Measurements from ENCODE around the gene LAMP5.

Gene LAMP5

GRCh38 chr20:9491324-9491723 lies 23.1 kb upstream of the LAMP5 start:
- no peaks in the 10 kb centered on the region for H3K9me3 ChIP-seq (ENCODE audit: low read length)
- H3K9me2 ChIP-seq (ENCODE audit: low read depth, low read length): no peaks in the 10 kb centered on the region
- H3K27me3 ChIP-seq (ENCODE audit: insufficient read depth, low read length): no peaks in the 10 kb centered on the region
- H2AFZ ChIP-seq (ENCODE audit: low read length): no peak overlapping the region
- TF ChIP-seq CTCF (IDR thresholded peaks at IDR 0.05; ENCODE audit: low read length): no peak
- TF ChIP-seq EZH2 (IDR thresholded peaks at IDR 0.05; ENCODE audit: borderline replicate concordance, low read length): no peak
- no peak overlapping the region for H3K4me3 ChIP-seq (ENCODE audit: low read depth, low read length, poor library complexity, severe bottlenecking)
- H3K9ac ChIP-seq (ENCODE audit: low read length): no peak overlapping the region
- no peaks in the 10 kb centered on the region for H3K4me1 ChIP-seq (ENCODE audit: insufficient read depth, low read length, severe bottlenecking)
- H3K27ac ChIP-seq (ENCODE audit: low read depth, low read length, poor library complexity, severe bottlenecking): no peak overlapping the region
- H3K79me2 ChIP-seq (ENCODE audit: insufficient read depth, low read length): no peaks in the 10 kb centered on the region
- H3K4me2 ChIP-seq (ENCODE audit: low read length): no peak overlapping the region
- H3F3A ChIP-seq (ENCODE audit: insufficient read depth, low read length): no peaks in the 10 kb centered on the region
- H4K20me1 ChIP-seq (ENCODE audit: insufficient read depth, low read length): no peaks in the 10 kb centered on the region
- no peaks in the 10 kb centered on the region for H3K36me3 ChIP-seq (ENCODE audit: insufficient read depth, low read length)

GRCh38 chr20:9492067-9492466 lies 22.3 kb upstream of the LAMP5 start:
- Histone ChIP-seq H3K9me2 (ENCODE audit: low read depth, low read length) (no peaks in the 10 kb centered on the region), H3K27ac (ENCODE audit: low read depth, low read length, poor library complexity, severe bottlenecking) (no peak overlapping the region), H3K79me2 (ENCODE audit: insufficient read depth, low read length) (no peaks in the 10 kb centered on the region), H3K36me3 (ENCODE audit: insufficient read depth, low read length) (no peaks in the 10 kb centered on the region), H3K9ac (ENCODE audit: low read length) (no peak overlapping the region), H3K4me1 (ENCODE audit: insufficient read depth, low read length, severe bottlenecking) (no peaks in the 10 kb centered on the region), H3K27me3 (ENCODE audit: insufficient read depth, low read length) (no peaks in the 10 kb centered on the region), H3K4me2 (ENCODE audit: low read length) (no peak overlapping the region), H3K4me3 (ENCODE audit: low read depth, low read length, poor library complexity, severe bottlenecking) (no peak overlapping the region), H4K20me1 (ENCODE audit: insufficient read depth, low read length) (no peaks in the 10 kb centered on the region), H2AFZ (ENCODE audit: low read length) (no peak overlapping the region), H3F3A (ENCODE audit: insufficient read depth, low read length) (no peaks in the 10 kb centered on the region), H3K9me3 (ENCODE audit: low read length) (no peaks in the 10 kb centered on the region)
- TF ChIP-seq CTCF (IDR thresholded peaks at IDR 0.05; ENCODE audit: low read length) (no peak), EZH2 (IDR thresholded peaks at IDR 0.05; ENCODE audit: borderline replicate concordance, low read length) (no peak)

DNA sequence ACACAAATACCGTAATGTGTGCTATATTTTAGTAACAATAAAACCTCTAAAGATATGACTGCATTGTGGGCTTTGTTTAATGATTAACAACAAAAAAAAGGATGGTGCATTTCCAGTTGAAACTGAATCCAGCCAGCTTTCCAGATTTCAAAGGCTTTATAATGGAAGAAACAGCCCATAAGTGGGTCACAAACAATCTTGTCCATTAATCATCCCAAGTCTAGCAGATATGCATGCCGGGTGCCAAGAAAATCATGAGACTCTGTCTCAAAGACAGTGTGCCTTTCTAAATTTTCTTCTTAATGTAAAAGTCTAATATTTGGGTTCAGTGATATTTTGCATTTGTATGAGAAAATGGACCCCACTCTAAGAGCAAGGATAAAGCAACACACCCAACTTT lies 20.6 kb upstream of the LAMP5 start:
- Histone ChIP-seq H3K27me3 (ENCODE audit: insufficient read depth, low read length) (no peaks in the 10 kb centered on the region), H3K9me3 (ENCODE audit: low read length) (no peaks in the 10 kb centered on the region), H3K4me3 (ENCODE audit: low read depth, low read length, poor library complexity, severe bottlenecking) (no peak overlapping the region), H3K36me3 (ENCODE audit: insufficient read depth, low read length) (no peaks in the 10 kb centered on the region), H3K27ac (ENCODE audit: low read depth, low read length, poor library complexity, severe bottlenecking) (no peak overlapping the region), H3K4me2 (ENCODE audit: low read length) (no peak overlapping the region), H2AFZ (ENCODE audit: low read length) (no peak overlapping the region), H3F3A (ENCODE audit: insufficient read depth, low read length) (no peaks in the 10 kb centered on the region), H3K4me1 (ENCODE audit: insufficient read depth, low read length, severe bottlenecking) (no peaks in the 10 kb centered on the region), H3K9ac (ENCODE audit: low read length) (no peak overlapping the region), H3K9me2 (ENCODE audit: low read depth, low read length) (no peaks in the 10 kb centered on the region), H4K20me1 (ENCODE audit: insufficient read depth, low read length) (no peaks in the 10 kb centered on the region), H3K79me2 (ENCODE audit: insufficient read depth, low read length) (no peaks in the 10 kb centered on the region)
- TF ChIP-seq EZH2 (IDR thresholded peaks at IDR 0.05; ENCODE audit: borderline replicate concordance, low read length): no peak
- TF ChIP-seq CTCF (IDR thresholded peaks at IDR 0.05; ENCODE audit: low read length): no peak

All from OCI-LY1 (cell line).